GM23338 (cell line): ENCODE measurements around the gene WWOX. TPM values are rescaled to one million over a fixed set of nuclear protein-coding genes. Genes with fewer than 3 reads are reported as not detected.

Source experiments
- ATAC-seq: fragments of 200-7000 bp; cut with Tn5 transposase; 3 replicates; pipeline ENCODE4 v1.9.1; 2020
- DNase-seq: peaks from one replicate; pipeline ENCODE4 v3.0.0-alpha.2; 2015; ENCODE audit warnings: low spot score
- H2AFZ ChIP-seq: fragments of 200-600 bp; sonication (generic); 2 replicates; pipeline ENCODE4 v1.8.0; 2016; ENCODE audit warnings: antibody characterized with exemption, mild to moderate bottlenecking, moderate library complexity
- H3F3A ChIP-seq: fragments of 200-600 bp; sonication (generic); replicated peaks from 2 replicates; pipeline ENCODE4 v1.8.0; 2017; ENCODE audit warnings: antibody characterized with exemption, mixed run types, low read depth
- H3K27ac ChIP-seq: fragments of 200-600 bp; sonication (generic); 2 replicates; pipeline ENCODE4 v1.6.1; 2016; ENCODE audit warnings: low read depth
- H3K27me3 ChIP-seq: fragments of 200-600 bp; sonication (generic); 2 replicates; pipeline ENCODE4 v1.8.0; 2016; ENCODE audit warnings: mild to moderate bottlenecking, mixed run types, moderate library complexity; ENCODE audit not compliant: insufficient read depth
- H3K36me3 ChIP-seq: fragments of 200-600 bp; sonication (generic); 2 replicates; pipeline ENCODE4 v1.8.0; 2016; ENCODE audit warnings: mild to moderate bottlenecking; ENCODE audit not compliant: insufficient read depth
- H3K4me1 ChIP-seq: fragments of 200-600 bp; sonication (generic); 2 replicates; pipeline ENCODE4 v1.8.0; 2016; ENCODE audit warnings: mild to moderate bottlenecking, moderate library complexity; ENCODE audit not compliant: insufficient read depth
- H3K4me2 ChIP-seq: fragments of 200-600 bp; sonication (generic); 2 replicates; pipeline ENCODE4 v1.7.1; 2017; ENCODE audit warnings: mixed run types
- H3K4me3 ChIP-seq: fragments of 200-600 bp; sonication (generic); 2 replicates; pipeline ENCODE4 v1.6.1; 2016; ENCODE audit warnings: mixed run types
- H3K79me2 ChIP-seq: fragments of 200-600 bp; sonication (generic); replicated peaks from 2 replicates; pipeline ENCODE4 v1.8.0; 2017; ENCODE audit warnings: mild to moderate bottlenecking; ENCODE audit not compliant: insufficient read depth
- H3K9me2 ChIP-seq: fragments of 200-600 bp; sonication (generic); 2 replicates; pipeline ENCODE4 v1.8.0; 2017; ENCODE audit not compliant: insufficient read depth
- H4K20me1 ChIP-seq: fragments of 200-600 bp; sonication (generic); replicated peaks from 2 replicates; pipeline ENCODE4 v1.8.0; 2017; ENCODE audit warnings: mild to moderate bottlenecking; ENCODE audit not compliant: insufficient read depth
- H3K27ac Mint-ChIP-seq: 2 replicates; pipeline ENCODE4 v1.8.0; 2020; ENCODE audit warnings: inconsistent platforms, mild to moderate bottlenecking, moderate library complexity, mixed read lengths
- H3K27me3 Mint-ChIP-seq: 3 replicates; pipeline ENCODE4 v1.8.0; 2022; ENCODE audit warnings: low read depth, mild to moderate bottlenecking, moderate library complexity, mixed read lengths, inconsistent platforms; ENCODE audit not compliant: insufficient read depth, poor library complexity
- H3K36me3 Mint-ChIP-seq: 3 replicates; pipeline ENCODE4 v1.8.0; 2021; ENCODE audit warnings: low read depth, mild to moderate bottlenecking, inconsistent platforms, moderate library complexity, mixed read lengths
- H3K4me1 Mint-ChIP-seq: 3 replicates; pipeline ENCODE4 v1.8.0; 2020; ENCODE audit warnings: mild to moderate bottlenecking, inconsistent platforms, mixed read lengths
- H3K4me3 Mint-ChIP-seq: 3 replicates; pipeline ENCODE4 v1.8.0; 2021; ENCODE audit warnings: moderate library complexity, mild to moderate bottlenecking, inconsistent platforms, mixed read lengths
- H3K9me3 Mint-ChIP-seq: 3 replicates; pipeline ENCODE4 v1.8.0; 2020; ENCODE audit warnings: moderate library complexity, mild to moderate bottlenecking, inconsistent platforms, mixed read lengths
- CREB1 ChIP-seq: fragments of 250-450 bp; sonication (Bioruptor Pico); IDR thresholded peaks from 2 replicates; pipeline ENCODE4 v1.5.0; 2020; ENCODE audit warnings: low read depth, mild to moderate bottlenecking, moderate library complexity
- ETS1 ChIP-seq: IDR thresholded peaks from 2 replicates; pipeline ENCODE4 v1.6.1; 2016; ENCODE audit warnings: antibody characterized with exemption
- EZH2 ChIP-seq: fragments of 200-600 bp; sonication (generic); IDR thresholded peaks from one replicate; pipeline ENCODE4 v1.8.0; 2017; ENCODE audit warnings: antibody characterized with exemption, mild to moderate bottlenecking, low read depth; ENCODE audit not compliant: unreplicated experiment
- EZH2phosphoT487 ChIP-seq: fragments of 200-600 bp; sonication (generic); IDR thresholded peaks from one replicate; pipeline ENCODE4 v1.8.1; 2018; ENCODE audit warnings: antibody characterized with exemption; ENCODE audit not compliant: unreplicated experiment
- JUNB ChIP-seq: IDR thresholded peaks from one replicate; pipeline ENCODE4 v1.6.1; 2016; ENCODE audit warnings: antibody characterized with exemption; ENCODE audit not compliant: unreplicated experiment
- NANOG ChIP-seq: IDR thresholded peaks from 2 replicates; pipeline ENCODE4 v1.6.1; 2016; ENCODE audit warnings: antibody characterized with exemption, borderline replicate concordance
- POLR2AphosphoS5 ChIP-seq: IDR thresholded peaks from 2 replicates; pipeline ENCODE4 v1.6.1; 2016; ENCODE audit warnings: antibody characterized with exemption, low read depth
- STAT1 ChIP-seq: IDR thresholded peaks from one replicate; pipeline ENCODE4 v1.6.1; 2016; ENCODE audit warnings: antibody characterized with exemption; ENCODE audit not compliant: unreplicated experiment
- ZNF114 ChIP-seq: fragments of 250-450 bp; sonication (Bioruptor Pico); IDR thresholded peaks from 2 replicates; pipeline ENCODE4 v1.5.0; 2020; ENCODE audit warnings: mild to moderate bottlenecking, moderate library complexity
- ZNF331 ChIP-seq: fragments of 250-450 bp; sonication (Bioruptor Pico); IDR thresholded peaks from 2 replicates; pipeline ENCODE4 v1.5.0; 2020; ENCODE audit warnings: low read depth, mild to moderate bottlenecking, moderate library complexity
- polyA plus RNA-seq: library from polyadenylated mRNA; unstranded; fragments of >200 nt; fragmentation: Nextera tagmentation; extraction: Ambion mirVana; gene quantifications from 2 replicates; pipeline ENCODE4 v1.2.1, GENCODE V29; 2016
- total RNA-seq: library from RNA; depleted of rRNA; stranded (reverse); fragments of >200 nt; shearing (Covaris generic); gene quantifications from 2 replicates; pipeline ENCODE4 v1.2.3, GENCODE V29; 2014
- TF ChIP-seq, protein P1 (sequence below): IDR thresholded peaks from one replicate; pipeline ENCODE4 v1.6.1; 2018; ENCODE audit warnings: antibody characterized with exemption; ENCODE audit not compliant: unreplicated experiment
- TF ChIP-seq, protein P2 (sequence below): fragments of 250-450 bp; sonication (Bioruptor Pico); IDR thresholded peaks from 2 replicates; pipeline ENCODE4 v1.5.0; 2020; ENCODE audit warnings: mild to moderate bottlenecking, moderate library complexity
- TF ChIP-seq, protein P3 (sequence below), 2 experiments: fragments of 200-600 bp in 1 of 2; sonication (generic) in 1 of 2; conservative IDR thresholded peaks; 2 replicates each; pipeline versions ENCODE4 v1.5.1 to v1.6.1; 2016 to 2017; ENCODE audit warnings: antibody characterized with exemption in 2 of 2, low read depth in 2 of 2, mild to moderate bottlenecking in 2 of 2, moderate library complexity in 1 of 2

The WWOX gene
- total and polyA plus RNA-seq, 2 experiments from 2014 or later = 10.0 to 19.3 TPM

DNA sequence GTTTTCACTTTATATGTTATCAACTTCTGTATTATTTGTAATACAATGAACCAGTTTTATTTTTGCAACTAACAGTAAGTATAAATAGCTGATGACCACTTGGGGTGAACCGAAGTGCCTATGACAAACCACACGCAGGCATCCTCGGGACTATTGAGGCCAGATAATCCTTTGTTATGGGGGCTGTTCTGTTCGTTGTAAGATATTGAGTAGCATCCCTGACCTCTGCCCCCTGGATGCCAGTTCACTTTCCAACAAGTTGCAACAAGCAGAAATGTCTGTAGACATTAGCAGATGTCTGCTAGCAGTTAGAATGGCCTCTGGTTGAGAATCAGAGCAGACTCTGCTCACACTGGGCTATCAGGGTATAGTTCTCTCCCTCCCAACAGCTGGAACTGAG, 277.0 kb downstream of the WWOX start:
- ATAC-seq (no peak), DNase-seq (no peak)
- H3K9me3 Mint-ChIP-seq = peaks cover 3% of the 10 kb centered on the region; the same call in 1 of the 3 replicates
- H3K36me3 Mint-ChIP-seq = no peaks in the 10 kb centered on the region
- Histone ChIP-seq H3K27ac (no peak overlapping the region), H3F3A (no peaks in the 10 kb centered on the region), H3K4me1 (peaks cover 19% of the 10 kb centered on the region), H3K4me3 (no peak overlapping the region), H3K9me2 (peaks cover 3% of the 10 kb centered on the region; the same call in 1 of the 2 replicates), H4K20me1 (no peaks in the 10 kb centered on the region), H3K27me3 (no peaks in the 10 kb centered on the region), H2AFZ (no peak overlapping the region), H3K36me3 (no peaks in the 10 kb centered on the region), H3K4me2 (no peak overlapping the region), H3K79me2 (no peaks in the 10 kb centered on the region)
- peaks cover 21% of the 10 kb centered on the region; the same call in 2 of the 3 replicates for H3K4me1 Mint-ChIP-seq
- no peak for TF ChIP-seq ZNF114 (CRISPR knock-in tag)
- TF ChIP-seq EZH2 = no peak
- TF ChIP-seq, protein P1, sequence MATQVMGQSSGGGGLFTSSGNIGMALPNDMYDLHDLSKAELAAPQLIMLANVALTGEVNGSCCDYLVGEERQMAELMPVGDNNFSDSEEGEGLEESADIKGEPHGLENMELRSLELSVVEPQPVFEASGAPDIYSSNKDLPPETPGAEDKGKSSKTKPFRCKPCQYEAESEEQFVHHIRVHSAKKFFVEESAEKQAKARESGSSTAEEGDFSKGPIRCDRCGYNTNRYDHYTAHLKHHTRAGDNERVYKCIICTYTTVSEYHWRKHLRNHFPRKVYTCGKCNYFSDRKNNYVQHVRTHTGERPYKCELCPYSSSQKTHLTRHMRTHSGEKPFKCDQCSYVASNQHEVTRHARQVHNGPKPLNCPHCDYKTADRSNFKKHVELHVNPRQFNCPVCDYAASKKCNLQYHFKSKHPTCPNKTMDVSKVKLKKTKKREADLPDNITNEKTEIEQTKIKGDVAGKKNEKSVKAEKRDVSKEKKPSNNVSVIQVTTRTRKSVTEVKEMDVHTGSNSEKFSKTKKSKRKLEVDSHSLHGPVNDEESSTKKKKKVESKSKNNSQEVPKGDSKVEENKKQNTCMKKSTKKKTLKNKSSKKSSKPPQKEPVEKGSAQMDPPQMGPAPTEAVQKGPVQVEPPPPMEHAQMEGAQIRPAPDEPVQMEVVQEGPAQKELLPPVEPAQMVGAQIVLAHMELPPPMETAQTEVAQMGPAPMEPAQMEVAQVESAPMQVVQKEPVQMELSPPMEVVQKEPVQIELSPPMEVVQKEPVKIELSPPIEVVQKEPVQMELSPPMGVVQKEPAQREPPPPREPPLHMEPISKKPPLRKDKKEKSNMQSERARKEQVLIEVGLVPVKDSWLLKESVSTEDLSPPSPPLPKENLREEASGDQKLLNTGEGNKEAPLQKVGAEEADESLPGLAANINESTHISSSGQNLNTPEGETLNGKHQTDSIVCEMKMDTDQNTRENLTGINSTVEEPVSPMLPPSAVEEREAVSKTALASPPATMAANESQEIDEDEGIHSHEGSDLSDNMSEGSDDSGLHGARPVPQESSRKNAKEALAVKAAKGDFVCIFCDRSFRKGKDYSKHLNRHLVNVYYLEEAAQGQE = no peak
- no peak for TF ChIP-seq CREB1 (CRISPR knock-in tag)
- no peak for TF ChIP-seq POLR2AphosphoS5
- TF ChIP-seq, protein P2, sequence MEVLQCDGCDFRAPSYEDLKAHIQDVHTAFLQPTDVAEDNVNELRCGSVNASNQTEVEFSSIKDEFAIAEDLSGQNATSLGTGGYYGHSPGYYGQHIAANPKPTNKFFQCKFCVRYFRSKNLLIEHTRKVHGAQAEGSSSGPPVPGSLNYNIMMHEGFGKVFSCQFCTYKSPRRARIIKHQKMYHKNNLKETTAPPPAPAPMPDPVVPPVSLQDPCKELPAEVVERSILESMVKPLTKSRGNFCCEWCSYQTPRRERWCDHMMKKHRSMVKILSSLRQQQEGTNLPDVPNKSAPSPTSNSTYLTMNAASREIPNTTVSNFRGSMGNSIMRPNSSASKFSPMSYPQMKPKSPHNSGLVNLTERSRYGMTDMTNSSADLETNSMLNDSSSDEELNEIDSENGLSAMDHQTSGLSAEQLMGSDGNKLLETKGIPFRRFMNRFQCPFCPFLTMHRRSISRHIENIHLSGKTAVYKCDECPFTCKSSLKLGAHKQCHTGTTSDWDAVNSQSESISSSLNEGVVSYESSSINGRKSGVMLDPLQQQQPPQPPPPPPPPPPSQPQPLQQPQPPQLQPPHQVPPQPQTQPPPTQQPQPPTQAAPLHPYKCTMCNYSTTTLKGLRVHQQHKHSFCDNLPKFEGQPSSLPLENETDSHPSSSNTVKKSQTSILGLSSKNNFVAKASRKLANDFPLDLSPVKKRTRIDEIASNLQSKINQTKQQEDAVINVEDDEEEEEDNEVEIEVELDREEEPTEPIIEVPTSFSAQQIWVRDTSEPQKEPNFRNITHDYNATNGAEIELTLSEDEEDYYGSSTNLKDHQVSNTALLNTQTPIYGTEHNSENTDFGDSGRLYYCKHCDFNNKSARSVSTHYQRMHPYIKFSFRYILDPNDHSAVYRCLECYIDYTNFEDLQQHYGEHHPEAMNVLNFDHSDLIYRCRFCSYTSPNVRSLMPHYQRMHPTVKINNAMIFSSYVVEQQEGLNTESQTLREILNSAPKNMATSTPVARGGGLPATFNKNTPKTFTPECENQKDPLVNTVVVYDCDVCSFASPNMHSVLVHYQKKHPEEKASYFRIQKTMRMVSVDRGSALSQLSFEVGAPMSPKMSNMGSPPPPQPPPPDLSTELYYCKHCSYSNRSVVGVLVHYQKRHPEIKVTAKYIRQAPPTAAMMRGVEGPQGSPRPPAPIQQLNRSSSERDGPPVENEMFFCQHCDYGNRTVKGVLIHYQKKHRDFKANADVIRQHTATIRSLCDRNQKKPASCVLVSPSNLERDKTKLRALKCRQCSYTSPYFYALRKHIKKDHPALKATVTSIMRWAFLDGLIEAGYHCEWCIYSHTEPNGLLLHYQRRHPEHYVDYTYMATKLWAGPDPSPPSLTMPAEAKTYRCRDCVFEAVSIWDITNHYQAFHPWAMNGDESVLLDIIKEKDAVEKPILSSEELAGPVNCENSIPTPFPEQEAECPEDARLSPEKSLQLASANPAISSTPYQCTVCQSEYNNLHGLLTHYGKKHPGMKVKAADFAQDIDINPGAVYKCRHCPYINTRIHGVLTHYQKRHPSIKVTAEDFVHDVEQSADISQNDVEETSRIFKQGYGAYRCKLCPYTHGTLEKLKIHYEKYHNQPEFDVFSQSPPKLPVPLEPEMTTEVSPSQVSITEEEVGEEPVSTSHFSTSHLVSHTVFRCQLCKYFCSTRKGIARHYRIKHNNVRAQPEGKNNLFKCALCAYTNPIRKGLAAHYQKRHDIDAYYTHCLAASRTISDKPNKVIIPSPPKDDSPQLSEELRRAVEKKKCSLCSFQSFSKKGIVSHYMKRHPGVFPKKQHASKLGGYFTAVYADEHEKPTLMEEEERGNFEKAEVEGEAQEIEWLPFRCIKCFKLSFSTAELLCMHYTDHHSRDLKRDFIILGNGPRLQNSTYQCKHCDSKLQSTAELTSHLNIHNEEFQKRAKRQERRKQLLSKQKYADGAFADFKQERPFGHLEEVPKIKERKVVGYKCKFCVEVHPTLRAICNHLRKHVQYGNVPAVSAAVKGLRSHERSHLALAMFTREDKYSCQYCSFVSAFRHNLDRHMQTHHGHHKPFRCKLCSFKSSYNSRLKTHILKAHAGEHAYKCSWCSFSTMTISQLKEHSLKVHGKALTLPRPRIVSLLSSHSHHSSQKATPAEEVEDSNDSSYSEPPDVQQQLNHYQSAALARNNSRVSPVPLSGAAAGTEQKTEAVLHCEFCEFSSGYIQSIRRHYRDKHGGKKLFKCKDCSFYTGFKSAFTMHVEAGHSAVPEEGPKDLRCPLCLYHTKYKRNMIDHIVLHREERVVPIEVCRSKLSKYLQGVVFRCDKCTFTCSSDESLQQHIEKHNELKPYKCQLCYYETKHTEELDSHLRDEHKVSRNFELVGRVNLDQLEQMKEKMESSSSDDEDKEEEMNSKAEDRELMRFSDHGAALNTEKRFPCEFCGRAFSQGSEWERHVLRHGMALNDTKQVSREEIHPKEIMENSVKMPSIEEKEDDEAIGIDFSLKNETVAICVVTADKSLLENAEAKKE = no peak
- TF ChIP-seq NANOG = no peak
- no peak for TF ChIP-seq STAT1
- no peak for TF ChIP-seq JUNB
- TF ChIP-seq ETS1 = no peak
- no peak for TF ChIP-seq EZH2phosphoT487
- no peak for TF ChIP-seq ZNF331
- TF ChIP-seq, protein P3, sequence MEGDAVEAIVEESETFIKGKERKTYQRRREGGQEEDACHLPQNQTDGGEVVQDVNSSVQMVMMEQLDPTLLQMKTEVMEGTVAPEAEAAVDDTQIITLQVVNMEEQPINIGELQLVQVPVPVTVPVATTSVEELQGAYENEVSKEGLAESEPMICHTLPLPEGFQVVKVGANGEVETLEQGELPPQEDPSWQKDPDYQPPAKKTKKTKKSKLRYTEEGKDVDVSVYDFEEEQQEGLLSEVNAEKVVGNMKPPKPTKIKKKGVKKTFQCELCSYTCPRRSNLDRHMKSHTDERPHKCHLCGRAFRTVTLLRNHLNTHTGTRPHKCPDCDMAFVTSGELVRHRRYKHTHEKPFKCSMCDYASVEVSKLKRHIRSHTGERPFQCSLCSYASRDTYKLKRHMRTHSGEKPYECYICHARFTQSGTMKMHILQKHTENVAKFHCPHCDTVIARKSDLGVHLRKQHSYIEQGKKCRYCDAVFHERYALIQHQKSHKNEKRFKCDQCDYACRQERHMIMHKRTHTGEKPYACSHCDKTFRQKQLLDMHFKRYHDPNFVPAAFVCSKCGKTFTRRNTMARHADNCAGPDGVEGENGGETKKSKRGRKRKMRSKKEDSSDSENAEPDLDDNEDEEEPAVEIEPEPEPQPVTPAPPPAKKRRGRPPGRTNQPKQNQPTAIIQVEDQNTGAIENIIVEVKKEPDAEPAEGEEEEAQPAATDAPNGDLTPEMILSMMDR (conservative IDR thresholded peaks at IDR 0.05; ENCODE audit: low read depth in 2 of 2) = no peak
- H3K27me3 Mint-ChIP-seq = peaks cover 1% of the 10 kb centered on the region
- H3K27ac Mint-ChIP-seq = no peak overlapping the region
- H3K4me3 Mint-ChIP-seq = no peak overlapping the region
